GM23248 (cell line): Measurements from ENCODE around the gene CTF1. TPM values are rescaled to one million over a fixed set of nuclear protein-coding genes. Genes with fewer than 3 reads are reported as not detected.

Experiments used
- DNase-seq: peaks from one replicate; pipeline ENCODE4 v3.0.0-alpha.2; 2015
- H2AFZ ChIP-seq: fragments of 200-600 bp; sonication (generic); 2 replicates; pipeline ENCODE4 v1.6.1; 2016; ENCODE audit warnings: antibody characterized with exemption
- H3F3A ChIP-seq: fragments of 200-600 bp; sonication (generic); 2 replicates; pipeline ENCODE4 v1.6.1; 2016; ENCODE audit warnings: mild to moderate bottlenecking, antibody characterized with exemption, mixed run types; ENCODE audit not compliant: insufficient read depth
- H3K27ac ChIP-seq: fragments of 200-600 bp; sonication (generic); 2 replicates; pipeline ENCODE4 v1.5.1; 2016; ENCODE audit warnings: mild to moderate bottlenecking
- H3K27me3 ChIP-seq: fragments of 200-600 bp; sonication (generic); replicated peaks from 2 replicates; pipeline ENCODE4 v1.6.1; 2016; ENCODE audit warnings: mild to moderate bottlenecking; ENCODE audit not compliant: insufficient read depth
- H3K36me3 ChIP-seq: fragments of 200-600 bp; sonication (generic); 2 replicates; pipeline ENCODE4 v1.6.1; 2016; ENCODE audit warnings: low read depth, mild to moderate bottlenecking
- H3K4me1 ChIP-seq: fragments of 200-600 bp; sonication (generic); 2 replicates; pipeline ENCODE4 v1.6.1; 2016; ENCODE audit warnings: mild to moderate bottlenecking; ENCODE audit not compliant: insufficient read depth
- H3K4me2 ChIP-seq: fragments of 200-600 bp; sonication (generic); one replicate; pipeline ENCODE4 v1.6.1; 2016; ENCODE audit warnings: mild to moderate bottlenecking; ENCODE audit not compliant: unreplicated experiment
- H3K4me3 ChIP-seq: fragments of 200-600 bp; sonication (generic); 2 replicates; pipeline ENCODE4 v1.5.1; 2016; ENCODE audit warnings: mild to moderate bottlenecking
- H3K79me2 ChIP-seq: fragments of 200-600 bp; sonication (generic); 2 replicates; pipeline ENCODE4 v1.6.1; 2016; ENCODE audit warnings: mild to moderate bottlenecking; ENCODE audit not compliant: insufficient read depth
- H3K9ac ChIP-seq: fragments of 200-600 bp; sonication (generic); 2 replicates; pipeline ENCODE4 v1.6.1; 2016; ENCODE audit warnings: mild to moderate bottlenecking
- H3K9me2 ChIP-seq: fragments of 200-600 bp; sonication (generic); 2 replicates; pipeline ENCODE4 v1.6.1; 2016; ENCODE audit warnings: mixed run types, mild to moderate bottlenecking, moderate library complexity; ENCODE audit not compliant: insufficient read depth
- H3K9me3 ChIP-seq: fragments of 200-600 bp; sonication (generic); one replicate; pipeline ENCODE4 v1.6.1; 2017; ENCODE audit warnings: low read depth
- H4K20me1 ChIP-seq: fragments of 200-600 bp; sonication (generic); 2 replicates; pipeline ENCODE4 v1.6.0; 2016; ENCODE audit not compliant: insufficient read depth
- EZH2 ChIP-seq: fragments of 200-600 bp; sonication (generic); IDR thresholded peaks from 2 replicates; pipeline ENCODE4 v1.6.1; 2018; ENCODE audit warnings: antibody characterized with exemption, mild to moderate bottlenecking; ENCODE audit not compliant: insufficient read depth, poor library complexity, severe bottlenecking
- EZH2phosphoT487 ChIP-seq: fragments of 200-600 bp; sonication (generic); IDR thresholded peaks from 2 replicates; pipeline ENCODE4 v1.6.1; 2018; ENCODE audit warnings: antibody characterized with exemption, moderate library complexity, mild to moderate bottlenecking, low read depth; ENCODE audit not compliant: insufficient read depth
- WGBS, 2 experiments: methylation state at CpG; one replicate each; pipeline ENCODE4 v1.1.6; 2015 to 2017; ENCODE audit warnings: low lambda C conversion rate in 2 of 2, low coverage in 1 of 2; ENCODE audit errors: missing lambda C conversion rate in 2 of 2; 5-methylcytosine and 5-hydroxymethylcytosine counted together
- in situ Hi-C: fragments of 300-500 bp; cut with MboI; formaldehyde crosslinking; loops from 2 replicates; pipeline ENCODE4 v1.15.0; 2020
- polyA plus RNA-seq: library from polyadenylated mRNA; unstranded; fragments of >200 nt; fragmentation: Nextera tagmentation; extraction: Ambion mirVana; gene quantifications from 2 replicates; pipeline ENCODE4 v1.2.1, GENCODE V29; 2016
- total RNA-seq: library from RNA; depleted of rRNA; stranded (reverse); fragments of >200 nt; shearing (Covaris generic); gene quantifications from 2 replicates; pipeline ENCODE4 v1.2.3, GENCODE V29; 2014

The CTF1 gene
- total and polyA plus RNA-seq, 2 experiments from 2014 or later = 2.1 to 4.8 TPM

GRCh38 chr16:30944352-30944751 lies 47.9 kb downstream of the CTF1 start:
- H3K4me3 ChIP-seq = no peak overlapping the region
- no peak overlapping the region for H3K27ac ChIP-seq
- 0 out of 2 replicates have a peak, but pooled peaks cover 3% of the 10 kb centered on the region for H3F3A ChIP-seq
- peaks cover 21% of the 10 kb centered on the region for H3K79me2 ChIP-seq
- in situ Hi-C loops = no loop called here
- H2AFZ ChIP-seq = no peak overlapping the region
- no peaks in the 10 kb centered on the region for H3K27me3 ChIP-seq
- H4K20me1 ChIP-seq = no peaks in the 10 kb centered on the region
- TF ChIP-seq EZH2 = no peak
- TF ChIP-seq EZH2phosphoT487 = no peak
- no peaks in the 10 kb centered on the region for H3K9me2 ChIP-seq
- no peak overlapping the region for H3K9ac ChIP-seq
- no peaks in the 10 kb centered on the region for H3K9me3 ChIP-seq
- no peak overlapping the region for H3K4me2 ChIP-seq
- H3K36me3 ChIP-seq = peaks cover 13% of the 10 kb centered on the region; the same call in 1 of the 2 replicates
- H3K4me1 ChIP-seq = peaks cover 8% of the 10 kb centered on the region
- no peak for DNase-seq

DNA sequence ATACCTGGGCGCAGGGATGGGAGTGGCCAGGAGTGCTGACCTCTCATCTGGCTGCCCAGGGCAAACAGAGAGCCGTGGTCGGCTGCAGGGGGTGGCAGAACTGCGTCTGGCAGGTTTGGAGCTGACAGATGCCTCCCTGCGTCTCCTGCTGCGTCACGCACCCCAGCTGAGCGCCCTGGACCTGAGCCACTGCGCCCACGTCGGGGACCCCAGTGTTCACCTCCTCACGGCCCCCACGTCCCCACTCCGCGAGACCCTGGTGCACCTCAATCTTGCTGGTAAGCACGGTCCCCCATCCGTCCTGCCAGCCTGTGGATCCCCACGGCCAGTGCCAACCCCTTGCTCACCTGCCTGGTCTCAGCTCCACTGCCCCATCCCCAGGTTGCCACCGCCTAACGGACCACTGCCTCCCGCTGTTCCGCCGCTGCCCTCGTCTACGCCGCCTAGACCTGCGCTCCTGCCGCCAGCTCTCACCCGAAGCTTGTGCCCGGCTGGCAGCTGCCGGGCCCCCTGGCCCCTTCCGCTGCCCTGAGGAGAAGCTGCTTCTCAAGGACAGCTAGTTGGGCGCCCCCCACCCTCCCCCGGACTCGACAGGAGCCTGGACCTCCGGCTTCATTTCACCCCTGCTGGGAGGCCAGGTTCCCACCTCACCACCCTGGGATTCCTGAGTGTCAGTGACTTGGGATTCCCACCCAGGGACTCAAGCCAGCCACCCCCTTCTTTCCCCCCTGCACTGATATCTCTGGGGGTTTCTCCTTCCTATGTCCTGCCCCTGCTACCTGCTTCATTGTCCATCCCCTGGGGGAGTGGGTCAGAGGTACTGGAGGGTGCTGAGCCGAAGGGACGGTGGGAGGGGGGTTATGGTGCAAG lies 50.5 kb downstream of the CTF1 start:
- TF ChIP-seq EZH2 = no peak
- TF ChIP-seq EZH2phosphoT487 = no peak
- in situ Hi-C loops = no loop called here

GRCh38 chr16:30947541-30947858 lies 51.1 kb downstream of the CTF1 start:
- Histone ChIP-seq H3K36me3 (peaks cover 13% of the 10 kb centered on the region; the same call in 1 of the 2 replicates), H3F3A (peaks cover 20% of the 10 kb centered on the region), H3K9ac (peak overlapping the region; percentile 88), H3K9me2 (no peaks in the 10 kb centered on the region), H3K9me3 (no peaks in the 10 kb centered on the region), H3K4me1 (peaks cover 17% of the 10 kb centered on the region; the same call in 1 of the 2 replicates), H3K79me2 (peaks cover 15% of the 10 kb centered on the region), H4K20me1 (no peaks in the 10 kb centered on the region), H3K27me3 (no peaks in the 10 kb centered on the region), H2AFZ (no peak overlapping the region), H3K4me2 (no peak overlapping the region), H3K27ac (peak overlapping the region; percentile 65; the same call in 1 of the 2 replicates), H3K4me3 (no peak overlapping the region)
- TF ChIP-seq EZH2 (no peak), EZH2phosphoT487 (no peak)
- in situ Hi-C loops = no loop called here
- WGBS, 2 experiments = 40 to 74% methylated on average over 1 to 3 of the region's 3 CpGs
- no peak for DNase-seq

More for the DNA sequence above, 50.5 kb downstream of the CTF1 start:
- Histone ChIP-seq H3K4me3 (no peak overlapping the region), H3K36me3 (peaks cover 13% of the 10 kb centered on the region; the same call in 1 of the 2 replicates), H3K27me3 (no peaks in the 10 kb centered on the region), H3K9me2 (no peaks in the 10 kb centered on the region), H3K79me2 (peaks cover 15% of the 10 kb centered on the region), H3K9ac (no peak overlapping the region), H3K4me1 (peaks cover 17% of the 10 kb centered on the region; the same call in 1 of the 2 replicates), H3F3A (peaks cover 15% of the 10 kb centered on the region), H3K27ac (no peak overlapping the region), H3K4me2 (no peak overlapping the region), H4K20me1 (no peaks in the 10 kb centered on the region), H2AFZ (no peak overlapping the region), H3K9me3 (no peaks in the 10 kb centered on the region)
- DNase-seq = no peak
- 93 to 94% methylated on average over 33 of the region's 38 CpGs for WGBS, 2 experiments

- Histone ChIP-seq H3K9ac (peak overlapping the region; percentile 88), H3K4me1 (peaks cover 17% of the 10 kb centered on the region; the same call in 1 of the 2 replicates), H3K79me2 (peaks cover 15% of the 10 kb centered on the region), H3K9me3 (no peaks in the 10 kb centered on the region), H2AFZ (peak overlapping the region; percentile 68), H3K9me2 (no peaks in the 10 kb centered on the region), H3F3A (peaks cover 20% of the 10 kb centered on the region), H4K20me1 (no peaks in the 10 kb centered on the region), H3K4me3 (peak overlapping the region; percentile 95), H3K27me3 (no peaks in the 10 kb centered on the region), H3K36me3 (peaks cover 9% of the 10 kb centered on the region; the same call in 1 of the 2 replicates), H3K4me2 (peak overlapping the region; percentile 90), H3K27ac (peak overlapping the region; percentile 65)
- in situ Hi-C loops = no loop called here
- WGBS, 2 experiments = 22 to 25% methylated on average over 37 to 44 of the region's 44 CpGs
- peak; percentile 98 for DNase-seq
- no peak for TF ChIP-seq EZH2phosphoT487
- no peak for TF ChIP-seq EZH2
These were observed 51.6 kb downstream of the CTF1 start for GRCh38 chr16:30947859-30948666.
